ENCODE results near the gene SPTSSB.

DNA sequence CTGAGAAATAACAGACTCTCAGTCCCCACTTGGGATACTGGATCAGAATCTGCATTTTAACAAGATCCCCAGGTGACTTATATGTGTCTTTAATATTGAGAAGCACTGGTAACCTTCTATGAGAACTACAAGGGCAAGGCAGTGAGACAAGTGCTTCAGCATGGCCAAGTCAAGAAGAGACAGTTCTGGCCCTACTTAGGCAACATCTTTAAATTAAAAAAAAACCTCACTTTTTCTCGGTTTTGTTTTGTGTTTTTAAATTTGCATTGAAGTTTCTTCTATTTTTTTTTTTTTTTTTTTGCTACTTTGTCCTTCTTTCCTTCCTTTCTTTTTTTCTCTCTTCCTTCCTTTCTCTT lies 42.5 kb upstream of the SPTSSB start:
- TF ChIP-seq CTCF (IDR thresholded peaks at IDR 0.05) (no peak), POLR2A (IDR thresholded peaks at IDR 0.05) (no peak)

Measured in adrenal gland (tissue), 5 donors.